Measurements from ENCODE around the gene SKI. TPM values are rescaled to one million over a fixed set of nuclear protein-coding genes. Genes with fewer than 3 reads are reported as not detected.

Gene SKI
- total RNA-seq, 1 experiment from 2014 or later: 89.5 TPM

GRCh38 chr1:2286923-2287322 is 58.8 kb downstream of the SKI start:
- Mint-ChIP-seq H3K27ac (peak overlapping the region in 2 of 3 experiments; percentile 48 to 57; a peak in 3 of 7 replicates), H3K4me3 (no peak overlapping the region), H3K9me3 (no peaks in the 10 kb centered on the region; a peak in 1 of 5 replicates), H3K27me3 (ENCODE audit: low read depth) (no peaks in the 10 kb centered on the region; the same call in 1 of the 2 replicates), H3K4me1 (peaks cover 20 to 35% of the 10 kb centered on the region in 2 experiments), H3K36me3 (ENCODE audit: insufficient read depth in 1 of 3, low read depth in 3 of 3) (peaks cover 0 to 4% (median 3%) of the 10 kb centered on the region in 3 experiments; a peak in 2 of 7 replicates)
- Histone ChIP-seq H4K8ac (replicated peaks; ENCODE audit: insufficient read length, low read depth, low read length) (no peak overlapping the region), H3K4me1 (ENCODE audit: insufficient read depth, low read length) (no peaks in the 10 kb centered on the region; the same call in 1 of the 2 replicates), H3K79me2 (ENCODE audit: insufficient read depth, low read length) (peaks cover 18% of the 10 kb centered on the region; the same call in 1 of the 2 replicates), H3K79me1 (ENCODE audit: insufficient read depth, low read depth, low read length, poor library complexity, severe bottlenecking) (peaks cover 5% of the 10 kb centered on the region), H3K27ac (ENCODE audit: insufficient read length, low read depth, low read length) (no peak overlapping the region), H3K27me3 (ENCODE audit: insufficient read depth, low read length) (no peaks in the 10 kb centered on the region), H2AK5ac (ENCODE audit: insufficient read length, low read length) (no peak overlapping the region), H4K20me1 (ENCODE audit: control insufficient read depth, insufficient read depth, insufficient read length) (no peaks in the 10 kb centered on the region), H3K4ac (ENCODE audit: low read depth, low read length) (no peak overlapping the region), H3K14ac (ENCODE audit: insufficient read depth, low read length) (no peak overlapping the region), H2BK12ac (ENCODE audit: insufficient read length, low read depth, low read length) (no peak overlapping the region), H2BK15ac (ENCODE audit: low read depth, low read length) (no peak overlapping the region), H3K18ac (ENCODE audit: insufficient read length, low read depth, low read length) (no peak overlapping the region), H2BK20ac (ENCODE audit: low read depth, low read length, poor library complexity, severe bottlenecking) (no peak overlapping the region), H4K91ac (ENCODE audit: insufficient read length, low read depth, low read length) (no peak overlapping the region), H3K4me2 (ENCODE audit: insufficient read depth, insufficient read length, low read length) (no peak overlapping the region), H2BK120ac (ENCODE audit: low read depth, low read length, poor library complexity, severe bottlenecking) (no peak overlapping the region), H3K56ac (ENCODE audit: insufficient read length, low read depth, low read length) (no peak overlapping the region), H3K9ac (ENCODE audit: extremely low read depth, insufficient read length, low read length) (no peak overlapping the region), H3T11ph (ENCODE audit: low read length) (no peak overlapping the region), H2BK5ac (ENCODE audit: insufficient read length, low read length) (no peak overlapping the region), H3K9me3 (ENCODE audit: control insufficient read depth, low read depth, low read length) (no peaks in the 10 kb centered on the region), H4K5ac (ENCODE audit: insufficient read length, low read depth, low read length) (no peak overlapping the region), H2AFZ (ENCODE audit: low read length) (no peak overlapping the region), H3K23me2 (ENCODE audit: insufficient read length, low read depth, low read length, poor library complexity, severe bottlenecking) (no peaks in the 10 kb centered on the region), H3K23ac (ENCODE audit: insufficient read length, low read depth, low read length) (no peak overlapping the region)
- no peak for DNase-seq
- no peak for TF ChIP-seq CTCF (conservative IDR thresholded peaks at IDR 0.05)
- WGBS (ENCODE audit: extremely low coverage, insufficient read length, low lambda C conversion rate): no CpG with 5 or more reads among the region's 15 CpGs
